Measurements from ENCODE around the gene CDT1.
"Not testable (repeated sequence)": the region's sequence is repeated elsewhere in the genome, so short reads cannot be mapped to it uniquely, and the experiment has no call there.

The CDT1 gene

DNA sequence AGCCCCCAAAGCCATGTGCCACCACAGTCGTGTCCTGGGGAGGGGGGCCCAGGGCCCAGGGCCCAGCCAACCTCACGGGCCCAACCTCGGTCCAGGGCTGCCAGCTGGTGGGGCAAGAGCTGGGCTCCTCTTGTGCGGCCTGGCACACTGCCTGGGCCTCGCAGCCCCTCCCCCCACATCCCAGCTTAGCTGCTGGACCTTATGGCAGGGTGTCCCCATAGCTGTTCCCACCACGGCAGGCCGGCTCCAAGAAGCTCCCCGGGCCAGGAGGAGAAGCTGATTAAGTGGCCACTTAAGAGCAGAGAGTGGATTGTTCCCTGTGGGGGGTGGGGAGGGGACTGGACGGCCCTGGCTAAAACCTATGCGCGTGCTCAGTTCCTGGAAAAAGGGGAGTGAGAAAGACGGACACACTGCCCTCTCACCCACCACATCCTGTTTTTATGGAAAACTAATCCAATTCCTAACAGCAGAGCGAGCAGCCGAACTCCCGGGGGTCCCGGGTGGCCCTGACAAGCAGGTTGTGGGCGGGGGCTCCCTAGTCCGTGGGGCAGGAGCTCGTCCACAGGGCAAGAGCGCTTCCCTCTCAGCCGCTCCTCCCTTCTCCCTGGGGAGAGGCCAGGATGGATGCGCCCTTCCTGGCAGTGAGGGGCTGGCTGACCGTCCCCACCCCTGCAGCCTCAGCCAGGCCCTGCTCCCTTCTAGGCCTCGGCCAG lies 35.4 kb upstream of the CDT1 start:
- DNase-seq (ENCODE audit: low read depth), result no peak

DNA sequence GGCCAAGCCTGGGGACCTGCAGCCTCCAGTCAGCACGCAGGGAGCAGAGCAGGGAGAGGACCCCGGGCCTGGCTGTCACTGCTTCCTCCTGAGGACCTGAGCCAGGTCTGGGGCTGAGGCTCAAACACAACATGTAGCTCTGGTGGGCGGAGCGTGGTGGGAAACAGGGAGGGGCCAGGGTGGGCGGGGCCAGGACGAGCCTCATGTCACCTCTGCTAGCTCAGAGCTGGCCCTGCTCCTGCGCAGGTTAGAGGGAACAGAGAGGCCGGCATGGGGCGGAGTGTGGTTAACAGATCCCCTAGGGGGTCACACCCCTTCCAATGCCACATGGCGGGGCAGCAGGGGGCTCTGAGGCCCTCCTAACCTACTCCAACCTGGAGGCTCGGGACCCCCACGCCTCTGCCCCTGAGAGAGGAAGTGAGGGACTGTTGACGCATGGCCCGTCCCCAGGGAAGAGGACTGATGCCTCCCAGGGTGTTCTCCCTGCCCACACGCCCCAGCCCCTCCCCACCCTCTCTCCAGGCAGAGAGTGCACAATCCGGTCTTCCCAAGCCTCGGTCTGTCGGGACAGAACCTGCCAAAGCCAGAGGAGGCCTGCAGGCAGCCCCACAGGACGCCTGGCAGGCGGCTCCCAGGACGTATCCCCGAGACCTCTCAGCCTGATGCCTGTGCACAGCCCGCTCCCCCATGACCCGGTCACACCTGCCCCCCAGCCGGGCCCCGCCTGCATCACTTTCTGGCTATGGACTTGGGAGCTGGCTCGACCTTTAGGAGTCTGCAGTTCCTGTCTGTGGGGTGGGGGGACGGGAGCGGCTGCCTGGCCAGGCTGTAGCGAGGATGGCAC lies 33.8 kb upstream of the CDT1 start:
- peak; percentile 44 for DNase-seq (ENCODE audit: low read depth)

DNA sequence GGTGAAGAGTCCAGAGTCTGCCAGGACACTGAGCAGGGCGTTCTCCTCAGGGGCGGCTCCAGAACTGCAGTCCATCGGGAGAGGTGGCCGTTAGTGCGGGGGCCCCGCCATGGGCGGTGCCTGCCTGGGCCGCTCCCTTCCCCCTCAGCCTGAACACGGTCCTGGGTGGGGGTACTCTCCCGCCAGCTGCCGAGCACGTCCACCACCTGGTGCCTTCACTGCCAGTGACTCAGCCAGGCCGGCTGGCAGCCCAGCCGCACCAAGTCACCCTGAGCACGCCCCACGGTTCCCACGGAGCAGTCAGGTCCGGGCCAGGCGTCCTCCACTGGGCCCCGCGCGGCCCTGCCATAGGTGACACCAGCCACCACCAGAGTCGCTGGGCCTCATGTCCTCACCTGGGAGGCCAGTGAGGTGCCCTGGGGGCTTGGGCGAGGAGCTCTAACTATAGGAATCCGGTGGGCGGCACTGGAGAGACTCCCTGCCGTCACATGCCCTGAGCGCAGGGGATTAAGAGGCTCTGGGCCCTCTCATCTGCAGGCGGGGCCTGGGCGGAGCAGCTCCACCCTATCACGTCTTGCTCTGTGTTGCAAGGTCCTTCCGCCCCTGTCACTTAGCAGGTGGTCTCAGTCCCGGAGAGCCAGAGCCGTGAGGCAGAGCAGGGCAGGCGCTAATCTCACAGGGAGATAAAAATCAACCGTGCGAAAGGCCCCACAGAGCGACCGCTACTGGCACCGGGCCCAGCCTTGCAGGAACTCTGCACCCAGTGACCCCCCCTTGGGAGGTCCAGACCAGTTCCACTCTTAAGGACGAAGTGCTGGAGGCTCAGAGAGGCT lies 32.9 kb upstream of the CDT1 start:
- peak; percentile 24 for DNase-seq (ENCODE audit: low read depth)

DNA sequence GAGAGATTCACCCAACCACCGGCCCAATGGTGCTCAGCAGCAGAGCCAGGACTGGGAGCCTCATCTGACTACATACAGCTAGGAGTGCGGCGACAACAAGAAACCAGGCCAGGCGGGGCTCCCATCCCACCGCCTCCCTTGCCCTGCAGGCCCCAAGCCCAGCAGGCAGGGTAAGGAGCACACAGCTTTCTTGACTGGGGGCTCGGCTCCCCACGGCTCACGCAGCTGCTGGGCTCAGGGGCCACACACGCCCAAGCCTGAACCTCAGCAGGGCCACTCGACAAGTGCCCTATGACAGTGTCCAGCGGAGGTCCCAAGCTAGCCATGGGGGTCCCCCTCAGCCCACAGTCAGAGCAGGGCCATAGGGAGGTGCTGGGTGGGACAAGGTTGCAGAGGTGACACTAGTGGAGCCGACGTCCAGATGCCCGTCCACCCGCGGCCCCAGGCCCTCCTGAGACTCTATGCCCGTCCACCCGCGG lies 32.3 kb upstream of the CDT1 start:
- no peak for DNase-seq (ENCODE audit: low read depth)

DNA sequence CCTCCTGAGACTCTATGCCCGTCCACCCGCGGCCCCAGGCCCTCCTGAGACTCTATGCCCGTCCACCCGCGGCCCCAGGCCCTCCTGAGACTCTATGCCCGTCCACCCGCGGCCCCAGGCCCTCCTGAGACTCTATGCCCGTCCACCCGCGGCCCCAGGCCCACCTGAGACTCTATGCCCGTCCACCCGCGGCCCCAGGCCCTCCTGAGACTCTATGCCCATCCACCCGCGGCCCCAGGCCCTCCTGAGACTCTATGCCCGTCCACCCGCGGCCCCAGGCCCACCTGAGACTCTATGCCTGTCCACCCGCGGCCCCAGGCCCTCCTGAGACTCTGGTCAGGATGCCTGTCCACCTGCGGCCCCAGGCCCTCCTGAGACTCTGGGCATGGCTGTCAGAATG lies 31.8 kb upstream of the CDT1 start:
- DNase-seq (ENCODE audit: low read depth), result not testable (repeated sequence)

DNA sequence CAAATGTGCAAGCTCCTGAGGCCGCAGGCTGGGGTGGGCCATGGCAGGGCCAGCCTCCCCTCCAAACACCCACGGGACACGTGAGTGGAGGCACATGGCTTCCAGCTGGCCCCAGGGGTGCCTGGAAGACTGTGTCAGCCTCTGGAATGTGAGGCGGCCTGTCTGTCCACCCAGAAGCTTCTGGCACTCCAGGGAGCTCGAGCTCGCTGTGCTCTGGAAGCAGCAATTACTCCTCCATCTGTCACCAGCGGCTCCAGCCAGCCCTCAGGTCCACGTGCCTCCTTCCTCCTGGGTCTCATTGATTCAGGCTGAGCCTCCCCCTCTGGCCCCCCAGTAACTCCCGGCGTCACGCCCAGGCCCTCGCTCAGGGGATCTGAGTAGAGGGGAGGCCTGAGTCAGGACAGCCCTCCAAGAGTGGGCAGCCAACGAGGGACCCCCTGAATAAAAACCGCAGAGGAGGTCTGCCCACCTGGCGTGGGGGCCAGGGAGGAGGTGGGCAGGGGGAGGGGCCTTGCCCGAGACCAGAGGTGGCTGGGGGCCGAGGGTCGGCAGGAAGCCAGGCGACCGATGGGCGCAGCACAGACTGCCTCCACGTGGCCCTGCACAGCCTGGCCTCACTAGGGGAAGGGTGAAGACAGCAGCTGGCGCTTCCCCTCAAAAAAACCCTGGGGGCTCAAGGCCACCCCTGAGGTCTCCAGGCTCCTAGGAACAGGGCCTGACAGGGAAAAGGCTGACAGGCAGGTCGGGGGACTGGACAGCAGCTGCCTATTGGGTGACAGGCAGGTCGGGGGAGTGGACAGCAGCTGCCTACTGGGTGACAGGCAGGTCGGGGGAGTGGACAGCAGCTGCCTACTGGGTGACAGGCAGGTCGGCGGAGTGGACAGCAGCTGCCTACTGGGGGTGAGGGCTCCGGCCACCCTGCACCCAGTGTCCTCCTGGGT lies 30.4 kb upstream of the CDT1 start:
- peak; percentile 95 for DNase-seq (ENCODE audit: low read depth)

DNA sequence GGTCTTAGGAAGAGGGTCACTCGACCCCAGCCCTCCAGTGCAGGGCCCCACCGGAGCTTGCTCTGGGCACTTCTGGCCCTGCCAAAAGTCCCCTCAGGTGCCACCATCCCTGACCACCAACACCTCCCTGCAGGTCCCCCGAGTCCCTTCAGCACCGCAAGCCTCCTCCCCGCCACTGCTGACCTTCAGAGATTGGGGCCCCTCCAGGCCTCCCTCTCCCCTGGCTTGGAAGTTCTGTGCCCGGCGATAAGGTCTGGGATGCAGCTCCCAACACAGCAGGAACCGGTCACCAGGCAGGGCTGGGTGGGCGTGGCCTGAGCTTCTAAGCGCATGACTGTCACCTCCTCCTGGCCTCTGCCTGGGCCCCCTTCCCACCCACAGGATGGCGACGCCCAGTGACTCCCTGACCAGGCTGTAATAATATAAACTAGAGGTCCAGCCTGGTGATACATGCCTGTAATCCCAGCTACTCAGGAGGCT lies 29.7 kb upstream of the CDT1 start:
- DNase-seq (ENCODE audit: low read depth), result peak; percentile 98

DNA sequence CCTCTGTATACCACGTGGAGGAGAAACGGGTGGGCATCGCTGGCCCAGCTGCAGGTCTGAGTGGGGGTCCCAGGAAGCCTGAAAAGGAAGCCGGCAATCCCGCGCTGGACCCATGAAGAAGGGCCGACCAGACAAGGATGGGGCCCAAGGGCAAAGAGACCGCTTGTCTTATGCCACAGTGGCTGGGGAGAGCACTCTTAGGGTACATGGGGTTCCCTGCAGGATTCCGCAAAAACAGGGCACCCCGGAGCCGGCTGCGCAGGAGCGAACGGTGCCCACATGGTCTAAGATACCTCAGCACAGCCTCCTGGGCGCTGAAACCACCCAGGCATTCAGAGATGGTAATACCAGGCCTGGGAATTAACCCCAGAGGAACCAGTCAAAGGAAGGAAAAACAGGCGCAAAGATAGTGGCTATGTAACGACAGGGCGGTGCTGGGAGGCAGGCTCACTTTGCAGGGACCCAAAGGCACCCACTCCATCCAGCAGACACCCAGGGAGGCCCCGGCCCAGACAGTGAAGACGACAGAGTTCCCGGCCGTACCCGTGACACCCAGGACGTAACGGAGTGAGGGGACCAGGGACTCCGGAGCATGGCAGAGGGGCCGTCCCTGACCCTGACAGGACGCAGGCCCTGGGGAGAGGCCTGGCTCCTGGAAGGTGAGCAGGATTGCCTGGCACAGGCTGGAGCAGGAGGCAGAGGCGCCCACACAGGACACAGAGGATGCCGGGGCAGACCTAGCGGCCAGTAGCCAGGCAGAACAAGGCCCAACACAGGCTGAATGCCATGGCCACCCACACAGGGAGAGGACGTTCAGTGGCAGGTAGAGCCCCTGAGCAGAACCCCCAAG lies 28.8 kb upstream of the CDT1 start:
- DNase-seq (ENCODE audit: low read depth), result no peak

DNA sequence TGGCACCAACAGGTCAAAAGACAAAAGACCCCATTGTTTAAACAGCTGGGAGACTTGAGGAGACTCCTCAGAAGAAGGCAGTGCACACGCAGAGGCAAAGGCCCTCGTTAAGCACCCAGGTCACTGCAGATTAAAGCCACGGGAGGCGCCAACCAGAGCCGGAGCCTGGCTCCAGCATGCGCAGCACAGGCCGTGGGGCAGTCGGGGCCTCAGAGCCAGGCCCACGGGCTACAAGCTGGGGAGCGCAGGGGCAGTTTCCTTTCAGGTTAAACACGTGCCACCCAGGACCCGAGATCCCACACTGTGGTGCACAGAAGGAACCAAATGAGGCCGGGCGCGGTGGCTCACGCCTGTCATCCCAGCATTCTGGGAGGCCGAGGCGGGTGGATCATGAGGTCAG lies 27.8 kb upstream of the CDT1 start:
- no peak for DNase-seq (ENCODE audit: low read depth)

DNA sequence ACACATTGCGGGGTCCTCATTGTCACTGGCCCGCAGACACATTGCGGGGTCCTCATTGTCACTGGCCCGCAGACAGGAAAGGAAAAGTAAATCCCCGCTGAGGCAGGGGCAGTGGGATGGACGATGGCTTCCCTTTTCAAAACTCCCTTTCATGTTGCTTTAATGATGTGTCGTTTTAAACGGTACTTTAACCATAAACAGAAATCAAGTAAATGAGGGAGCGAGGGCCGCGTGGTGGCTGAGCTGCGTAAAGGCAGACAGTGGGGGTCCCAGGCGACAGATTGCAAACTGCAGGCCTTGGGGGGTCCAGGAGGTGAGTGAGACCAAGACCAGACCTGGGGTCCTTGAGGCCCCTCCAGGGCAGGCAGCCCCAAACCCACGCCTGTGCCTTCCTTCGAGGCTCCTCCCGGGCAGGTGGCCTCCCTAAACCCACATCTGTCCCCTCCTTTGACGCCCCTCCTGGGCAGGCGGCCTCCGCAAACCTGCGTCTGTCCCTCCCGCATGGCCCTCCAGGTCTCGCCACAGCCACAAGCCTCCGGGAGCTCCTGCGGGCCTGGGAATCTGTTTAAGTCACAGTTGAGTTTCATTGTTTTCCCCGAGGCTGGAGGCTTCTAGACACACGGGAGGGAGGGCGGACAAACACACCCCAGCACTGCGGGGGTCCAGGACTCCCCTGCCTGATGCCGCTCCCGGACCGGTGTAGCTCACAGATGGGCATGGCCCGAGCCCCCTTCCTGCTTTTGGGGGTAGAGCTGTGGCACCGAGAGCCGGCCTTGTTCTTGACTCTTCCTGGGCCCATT lies 25.9 kb upstream of the CDT1 start:
- no peak for DNase-seq (ENCODE audit: low read depth)

DNA sequence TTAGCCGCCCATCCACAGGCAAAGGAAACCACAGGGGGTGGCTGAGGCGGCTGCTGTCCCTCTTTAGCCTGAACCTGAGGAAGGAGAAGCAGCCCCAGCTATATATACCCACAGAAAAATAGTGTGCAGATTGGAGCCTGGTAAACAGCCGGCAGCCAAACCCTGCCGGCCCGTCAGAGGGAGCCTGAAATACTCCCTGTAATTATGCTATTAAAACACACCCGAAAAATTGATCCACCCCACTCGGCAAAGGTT lies 25.4 kb upstream of the CDT1 start:
- no peak for DNase-seq (ENCODE audit: low read depth)

DNA sequence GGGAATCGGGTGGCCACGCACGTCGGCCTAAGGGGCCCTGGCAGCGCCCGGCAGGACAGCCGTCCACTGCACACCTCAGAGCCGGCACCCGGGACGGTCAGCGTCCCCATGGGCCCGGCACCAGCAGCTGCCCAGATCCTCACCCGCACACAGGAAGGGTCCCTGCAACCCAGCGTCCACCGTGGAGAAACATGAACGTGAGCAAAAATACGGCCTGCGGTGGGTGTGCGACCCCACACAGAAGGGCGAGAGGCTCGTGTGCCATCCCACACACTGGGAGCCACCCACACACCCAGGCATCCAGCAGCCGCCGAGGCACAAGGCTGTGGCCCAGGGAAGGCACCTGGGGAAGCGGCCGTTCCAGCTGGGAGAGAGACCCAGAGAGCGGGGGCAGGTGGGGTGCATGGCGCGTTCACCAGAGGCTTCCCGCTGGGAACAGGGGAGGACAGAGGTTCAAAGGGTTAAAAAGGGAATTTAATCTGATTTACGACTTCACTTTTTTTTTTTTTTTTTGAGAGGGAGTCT lies 25.0 kb upstream of the CDT1 start:
- DNase-seq (ENCODE audit: low read depth), result no peak

DNA sequence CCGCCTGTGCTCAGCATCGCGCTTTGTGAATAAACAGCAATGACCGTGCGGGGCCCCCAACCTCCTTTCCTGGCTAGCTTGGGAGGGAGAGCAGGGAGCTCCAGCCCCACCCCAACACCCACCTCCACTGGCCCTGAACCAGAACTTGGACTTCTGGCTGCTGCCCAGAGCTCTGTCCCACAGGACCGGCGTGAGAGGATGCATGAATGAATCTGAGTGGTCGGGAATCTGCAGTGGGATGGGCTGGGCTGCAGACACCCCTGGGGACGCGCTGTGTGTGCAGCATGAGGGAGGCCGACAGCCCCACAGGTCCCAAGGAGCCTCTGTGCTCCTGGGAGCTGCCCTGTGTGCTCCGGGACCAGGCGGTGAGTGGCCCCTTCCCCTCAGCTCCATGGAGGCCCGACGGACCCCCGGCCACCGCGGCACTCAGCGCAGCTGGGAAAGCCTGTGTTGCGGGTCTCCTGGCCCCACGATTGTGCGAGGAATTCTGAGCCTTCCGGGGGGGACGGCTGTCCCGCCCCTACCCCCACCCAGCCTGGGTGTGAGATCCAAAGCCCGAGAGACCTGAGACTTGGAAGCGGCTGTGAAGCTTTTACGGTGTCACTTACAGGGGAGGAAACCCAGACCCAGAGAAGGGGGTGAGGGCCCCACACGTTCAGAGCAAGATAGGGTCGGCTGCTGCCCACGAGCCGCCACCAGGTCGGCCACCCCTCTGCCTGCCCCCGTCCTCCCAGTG lies 24.0 kb upstream of the CDT1 start:
- no peak for DNase-seq (ENCODE audit: low read depth)

DNA sequence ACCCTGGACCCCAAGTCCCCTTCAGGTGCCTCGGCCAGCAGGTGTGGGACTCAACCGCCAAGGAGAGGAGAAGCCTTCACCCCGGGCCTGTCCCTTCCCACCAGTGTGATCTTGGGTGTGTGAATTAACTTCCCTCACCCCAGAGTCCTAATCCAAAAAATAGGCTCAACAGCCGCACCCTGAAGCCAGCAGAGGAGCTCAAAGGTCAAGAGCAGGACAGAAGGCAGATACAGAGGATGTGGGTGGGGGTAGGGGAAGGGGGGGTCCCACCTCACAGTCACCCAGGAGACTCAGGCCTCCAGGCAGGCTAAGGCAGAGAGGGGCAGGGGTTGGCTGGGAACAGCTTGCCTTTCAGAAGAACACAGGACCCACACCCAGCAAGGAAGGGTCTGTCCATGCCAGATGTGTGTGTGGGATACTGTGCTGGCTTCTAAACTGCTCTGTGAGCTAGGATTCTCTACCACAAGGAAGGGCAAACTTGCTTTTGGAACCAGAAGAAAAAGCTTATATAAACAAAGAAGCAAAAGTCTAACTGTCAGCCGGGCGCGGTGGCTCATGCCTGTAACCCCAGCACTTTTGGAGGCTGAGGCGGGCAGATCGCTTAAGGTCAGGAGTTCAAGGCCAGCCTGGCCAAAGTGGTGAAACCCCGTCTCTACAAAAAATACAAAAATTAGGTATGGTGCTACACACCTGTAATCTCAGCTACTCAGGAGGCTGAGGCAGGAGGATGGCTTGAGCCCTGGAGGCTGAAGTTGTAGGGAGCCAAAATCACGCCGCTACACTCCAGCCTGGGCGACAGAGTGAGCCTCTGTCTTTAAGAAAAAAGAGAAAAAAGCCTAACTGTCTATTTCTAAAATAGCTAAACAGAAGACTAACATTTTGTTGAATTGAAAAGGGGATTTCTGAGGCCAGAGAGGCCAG lies 23.2 kb upstream of the CDT1 start:
- no peak for DNase-seq (ENCODE audit: low read depth)

DNA sequence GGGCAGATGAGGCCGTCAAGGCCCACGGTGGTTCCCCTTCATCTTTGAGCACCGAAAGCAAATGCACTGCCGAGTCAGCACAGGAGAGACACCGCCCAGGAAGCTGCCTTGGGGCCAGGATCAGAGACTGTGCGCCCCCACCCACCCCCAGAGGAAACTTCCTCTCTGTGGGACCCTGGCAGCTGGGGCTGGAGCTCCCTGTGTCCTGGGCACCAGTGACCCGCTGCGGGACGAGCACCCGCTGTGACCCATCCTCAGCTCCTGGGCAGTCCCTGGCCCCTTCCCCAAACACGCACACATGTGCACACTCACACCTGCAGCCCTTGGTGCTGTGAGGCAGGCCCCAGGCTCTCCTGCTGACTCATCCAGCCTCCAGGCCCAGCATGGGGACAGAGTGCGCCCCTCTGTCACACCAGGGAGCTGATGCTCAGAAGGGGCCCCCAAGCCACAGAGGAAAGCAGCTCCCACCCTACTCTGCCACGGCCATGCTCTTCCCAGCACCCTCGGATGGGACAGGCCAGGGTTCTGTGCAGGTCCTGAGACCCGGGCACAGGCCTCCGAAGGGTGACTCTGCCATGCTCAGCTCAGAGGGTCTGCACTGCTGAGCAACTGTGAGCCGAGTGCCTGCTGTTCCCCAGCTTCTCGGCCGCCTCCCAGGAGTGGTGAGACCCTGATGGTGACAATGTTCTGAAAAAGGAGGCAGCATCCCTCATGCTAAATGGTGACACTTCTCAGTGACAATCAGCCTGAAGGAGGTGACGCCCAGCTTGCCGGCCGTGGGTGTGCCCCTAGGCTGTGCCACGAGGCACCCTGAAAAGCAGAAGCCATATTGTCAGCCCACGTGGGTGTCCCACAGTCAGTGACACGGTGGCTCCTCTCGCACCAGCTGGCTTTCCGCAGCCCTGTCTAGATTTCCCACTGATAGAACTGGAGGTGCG lies 22.2 kb upstream of the CDT1 start:
- DNase-seq (ENCODE audit: low read depth), result peak; percentile 54

All from ELR (cell line).